Lower lobe of right lung (tissue), 2 donors: ENCODE data around the gene DNAH3. TPM values are rescaled to one million over a fixed set of nuclear protein-coding genes. Genes with fewer than 3 reads are reported as not detected.
"Not testable (repeated sequence)": the region's sequence is repeated elsewhere in the genome, so short reads cannot be mapped to it uniquely, and the experiment has no call there.

Experiments used
- ATAC-seq, 2 donors: fragments of 200-7000 bp; cut with Tn5 transposase; one replicate each; pipeline ENCODE4 v1.9.1; 2020 to 2022; ENCODE audit warnings: mild to moderate bottlenecking in 2 of 2, moderate library complexity in 2 of 2
- DNase-seq: peaks from one replicate; pipeline ENCODE4 v3.0.0-alpha.2; 2020
- H3K27ac ChIP-seq: fragments of 200-600 bp; one replicate; pipeline ENCODE4 v1.8.0; 2022
- H3K27me3 ChIP-seq: fragments of 200-600 bp; one replicate; pipeline ENCODE4 v1.8.0; 2022; ENCODE audit warnings: low read depth
- H3K36me3 ChIP-seq: fragments of 200-600 bp; one replicate; pipeline ENCODE4 v1.8.0; 2022; ENCODE audit warnings: mild to moderate bottlenecking
- H3K4me1 ChIP-seq: fragments of 200-600 bp; one replicate; pipeline ENCODE4 v1.8.0; 2022
- H3K4me3 ChIP-seq: fragments of 200-600 bp; one replicate; pipeline ENCODE4 v1.8.0; 2022; ENCODE audit warnings: mild to moderate bottlenecking
- H3K9me3 ChIP-seq: fragments of 200-600 bp; one replicate; pipeline ENCODE4 v1.8.0; 2022
- intact Hi-C: fragments of 100-400 bp; cut with DNase I; formaldehyde crosslinking; loops from one replicate; pipeline ENCODE4 v1.11.0; 2022
- long read RNA-seq: library from polyadenylated mRNA; unstranded; transcript quantifications from one replicate; pipeline ENCODE4 v2.0.0, GENCODE V29; 2021
- total RNA-seq: library from RNA; stranded (reverse); fragmentation: NEBNext Ultra II Directional; extraction: Animal tissue kit (Norgen Biotek cat#: 25700); gene quantifications from one replicate; pipeline ENCODE4 v1.2.1, GENCODE V29; 2021
- TF ChIP-seq, protein P1 (sequence below): fragments of 200-600 bp; IDR thresholded peaks from one replicate; pipeline ENCODE4 v1.8.0; 2022; ENCODE audit warnings: antibody characterized with exemption, mild to moderate bottlenecking
- donor health status: DM: no; HTN: yes; CAD: no; lungs with severe emphysema.

The DNAH3 gene, protein sequence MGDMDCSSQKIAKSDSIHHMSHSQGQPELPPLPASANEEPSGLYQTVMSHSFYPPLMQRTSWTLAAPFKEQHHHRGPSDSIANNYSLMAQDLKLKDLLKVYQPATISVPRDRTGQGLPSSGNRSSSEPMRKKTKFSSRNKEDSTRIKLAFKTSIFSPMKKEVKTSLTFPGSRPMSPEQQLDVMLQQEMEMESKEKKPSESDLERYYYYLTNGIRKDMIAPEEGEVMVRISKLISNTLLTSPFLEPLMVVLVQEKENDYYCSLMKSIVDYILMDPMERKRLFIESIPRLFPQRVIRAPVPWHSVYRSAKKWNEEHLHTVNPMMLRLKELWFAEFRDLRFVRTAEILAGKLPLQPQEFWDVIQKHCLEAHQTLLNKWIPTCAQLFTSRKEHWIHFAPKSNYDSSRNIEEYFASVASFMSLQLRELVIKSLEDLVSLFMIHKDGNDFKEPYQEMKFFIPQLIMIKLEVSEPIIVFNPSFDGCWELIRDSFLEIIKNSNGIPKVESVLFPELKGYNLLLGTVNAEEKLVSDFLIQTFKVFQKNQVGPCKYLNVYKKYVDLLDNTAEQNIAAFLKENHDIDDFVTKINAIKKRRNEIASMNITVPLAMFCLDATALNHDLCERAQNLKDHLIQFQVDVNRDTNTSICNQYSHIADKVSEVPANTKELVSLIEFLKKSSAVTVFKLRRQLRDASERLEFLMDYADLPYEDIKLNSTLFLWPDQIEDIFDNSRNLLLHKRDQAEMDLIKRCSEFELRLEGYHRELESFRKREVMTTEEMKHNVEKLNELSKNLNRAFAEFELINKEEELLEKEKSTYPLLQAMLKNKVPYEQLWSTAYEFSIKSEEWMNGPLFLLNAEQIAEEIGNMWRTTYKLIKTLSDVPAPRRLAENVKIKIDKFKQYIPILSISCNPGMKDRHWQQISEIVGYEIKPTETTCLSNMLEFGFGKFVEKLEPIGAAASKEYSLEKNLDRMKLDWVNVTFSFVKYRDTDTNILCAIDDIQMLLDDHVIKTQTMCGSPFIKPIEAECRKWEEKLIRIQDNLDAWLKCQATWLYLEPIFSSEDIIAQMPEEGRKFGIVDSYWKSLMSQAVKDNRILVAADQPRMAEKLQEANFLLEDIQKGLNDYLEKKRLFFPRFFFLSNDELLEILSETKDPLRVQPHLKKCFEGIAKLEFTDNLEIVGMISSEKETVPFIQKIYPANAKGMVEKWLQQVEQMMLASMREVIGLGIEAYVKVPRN (N-terminal part only)
- total RNA-seq, result 10.9 TPM
- long read RNA-seq, partial matches to known transcripts, result 2 of 6 reads
- long read RNA-seq, other reads (novel, unspliced or antisense), result 3 of 6 reads

DNA sequence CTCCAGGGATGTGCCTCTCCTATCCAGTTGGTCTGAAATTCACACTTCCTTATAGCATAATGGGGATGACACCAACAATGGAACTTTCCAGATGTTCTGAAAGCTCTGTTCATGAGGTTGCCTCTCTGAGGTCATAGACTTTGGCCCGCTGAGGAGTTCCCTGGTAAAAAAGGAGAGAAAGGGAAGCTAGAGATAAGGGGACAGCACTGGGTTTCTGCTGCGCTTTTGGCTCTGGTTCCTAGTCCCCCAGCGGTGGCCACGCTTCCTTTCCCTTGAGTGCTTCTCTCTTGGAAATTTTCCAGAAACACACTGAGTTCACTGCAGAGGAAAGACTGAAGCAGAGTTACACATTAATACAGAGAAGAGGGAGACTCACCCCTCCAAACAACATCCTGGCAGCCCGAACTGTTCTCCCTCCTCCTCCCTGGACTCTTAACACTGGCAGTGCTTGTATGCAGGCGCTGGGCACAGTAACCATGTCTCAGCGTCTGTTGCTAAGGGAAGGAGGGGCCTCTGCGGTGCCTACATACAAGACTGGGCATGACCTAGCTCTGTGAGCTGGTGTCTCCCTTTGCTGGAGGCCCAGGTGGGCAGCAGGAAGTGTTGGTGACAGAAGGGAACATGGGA, at the start of gene DNAH3:
Gene DNAH3, minus strand, starts transcription at position 472 of the 627 bp plus-strand sequence. CDS start 527 bp downstream, outside the sequence.
- ATAC-seq (peak; percentile 84 to 90), DNase-seq (peak; percentile 61)
- H3K27me3 ChIP-seq, result no peaks in the 10 kb centered on the region
- intact Hi-C loops, result no loop called here
- H3K36me3 ChIP-seq, result no peaks in the 10 kb centered on the region
- no peaks in the 10 kb centered on the region for H3K9me3 ChIP-seq
- peaks cover 10% of the 10 kb centered on the region for H3K4me1 ChIP-seq
- no peak within 1 kb of the TSS for H3K27ac ChIP-seq
- TF ChIP-seq, protein P1, sequence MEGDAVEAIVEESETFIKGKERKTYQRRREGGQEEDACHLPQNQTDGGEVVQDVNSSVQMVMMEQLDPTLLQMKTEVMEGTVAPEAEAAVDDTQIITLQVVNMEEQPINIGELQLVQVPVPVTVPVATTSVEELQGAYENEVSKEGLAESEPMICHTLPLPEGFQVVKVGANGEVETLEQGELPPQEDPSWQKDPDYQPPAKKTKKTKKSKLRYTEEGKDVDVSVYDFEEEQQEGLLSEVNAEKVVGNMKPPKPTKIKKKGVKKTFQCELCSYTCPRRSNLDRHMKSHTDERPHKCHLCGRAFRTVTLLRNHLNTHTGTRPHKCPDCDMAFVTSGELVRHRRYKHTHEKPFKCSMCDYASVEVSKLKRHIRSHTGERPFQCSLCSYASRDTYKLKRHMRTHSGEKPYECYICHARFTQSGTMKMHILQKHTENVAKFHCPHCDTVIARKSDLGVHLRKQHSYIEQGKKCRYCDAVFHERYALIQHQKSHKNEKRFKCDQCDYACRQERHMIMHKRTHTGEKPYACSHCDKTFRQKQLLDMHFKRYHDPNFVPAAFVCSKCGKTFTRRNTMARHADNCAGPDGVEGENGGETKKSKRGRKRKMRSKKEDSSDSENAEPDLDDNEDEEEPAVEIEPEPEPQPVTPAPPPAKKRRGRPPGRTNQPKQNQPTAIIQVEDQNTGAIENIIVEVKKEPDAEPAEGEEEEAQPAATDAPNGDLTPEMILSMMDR, result no peak
- no peak within 1 kb of the TSS for H3K4me3 ChIP-seq

DNA sequence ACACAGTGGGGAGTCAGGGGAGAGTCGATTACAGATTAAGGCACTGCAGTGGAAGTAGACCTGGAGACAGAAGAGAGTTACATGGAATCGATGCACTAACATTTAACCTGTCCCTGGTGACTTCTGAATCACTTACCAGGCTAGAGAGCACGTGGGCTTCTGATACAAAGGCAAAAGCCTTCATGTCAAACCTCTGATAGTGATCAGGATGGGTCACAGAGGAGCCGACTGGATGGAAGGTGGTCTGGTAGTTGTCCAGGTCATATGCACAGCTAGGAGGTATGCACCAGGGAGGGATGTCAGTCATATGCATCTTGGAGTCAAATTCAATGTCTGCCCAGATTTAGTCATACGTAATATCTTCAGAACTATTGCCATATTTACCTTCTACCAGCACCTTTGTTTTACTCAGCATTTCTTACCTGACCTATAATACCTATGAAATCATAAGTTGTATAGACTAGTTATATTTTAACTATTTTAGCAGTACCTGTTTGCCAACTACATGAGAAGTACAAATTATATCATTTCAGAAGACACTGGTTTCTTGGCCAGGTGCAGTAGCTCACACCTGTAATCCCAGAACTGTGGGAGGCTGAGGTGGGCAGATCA, 49.1 kb upstream of the DNAH3 start:
- no peaks in the 10 kb centered on the region for H3K36me3 ChIP-seq
- ATAC-seq, result no peak
- no peak for DNase-seq
- TF ChIP-seq, protein P1, result no peak
- no peak overlapping the region for H3K27ac ChIP-seq
- no peaks in the 10 kb centered on the region for H3K9me3 ChIP-seq
- no peak overlapping the region for H3K4me3 ChIP-seq
- H3K27me3 ChIP-seq, result no peaks in the 10 kb centered on the region
- H3K4me1 ChIP-seq, result no peaks in the 10 kb centered on the region
- intact Hi-C loops, result no loop called here

DNA sequence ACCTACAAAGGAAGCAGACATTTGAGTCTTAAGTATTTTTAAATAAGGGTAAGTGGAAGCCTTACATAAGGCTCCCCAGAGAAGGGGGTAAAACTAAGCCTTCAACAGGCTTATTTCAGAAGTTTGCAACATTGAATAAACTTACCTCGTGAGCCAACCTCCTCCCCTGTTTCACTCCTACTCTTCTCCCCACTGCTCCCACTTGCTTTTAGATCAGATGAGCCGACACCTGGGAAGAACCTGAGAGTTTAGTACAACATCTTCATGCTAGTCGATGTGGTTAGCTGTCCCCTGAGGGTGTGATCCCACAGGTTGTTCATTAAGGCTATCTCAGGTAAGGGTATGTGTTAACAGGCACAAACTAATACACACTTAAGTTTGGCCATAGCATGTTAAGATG, 47.0 kb upstream of the DNAH3 start:
- no peaks in the 10 kb centered on the region for H3K4me1 ChIP-seq
- H3K27ac ChIP-seq, result no peak overlapping the region
- ATAC-seq (no peak), DNase-seq (no peak)
- no peaks in the 10 kb centered on the region for H3K9me3 ChIP-seq
- no peaks in the 10 kb centered on the region for H3K27me3 ChIP-seq
- intact Hi-C loops, result no loop called here
- no peak overlapping the region for H3K4me3 ChIP-seq
- TF ChIP-seq, protein P1, result no peak
- no peaks in the 10 kb centered on the region for H3K36me3 ChIP-seq

DNA sequence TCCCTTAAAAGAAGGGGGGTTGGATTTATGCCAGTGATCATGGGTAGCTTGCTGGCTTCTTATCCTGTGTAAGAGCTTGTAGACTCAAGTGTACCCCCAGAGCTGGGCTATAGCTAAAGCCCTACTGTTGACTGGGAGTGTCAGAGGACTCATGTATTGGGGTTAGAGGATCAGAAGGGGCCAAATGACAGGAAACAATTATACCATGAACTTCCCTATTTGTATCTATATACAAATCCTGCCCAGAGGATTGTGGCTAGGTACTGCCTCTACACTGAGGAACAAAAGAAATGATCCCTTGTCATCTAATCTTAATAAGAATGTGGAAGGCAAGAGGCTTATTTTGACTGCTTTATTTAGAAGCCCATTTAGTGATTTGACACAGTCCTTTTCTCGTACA, 46.5 kb upstream of the DNAH3 start:
- Histone ChIP-seq H3K4me1 (no peaks in the 10 kb centered on the region), H3K27me3 (no peaks in the 10 kb centered on the region), H3K4me3 (no peak overlapping the region), H3K9me3 (no peaks in the 10 kb centered on the region), H3K27ac (no peak overlapping the region), H3K36me3 (no peaks in the 10 kb centered on the region)
- TF ChIP-seq, protein P1, result no peak
- ATAC-seq (no peak), DNase-seq (no peak)
- intact Hi-C loops, result no loop called here

DNA sequence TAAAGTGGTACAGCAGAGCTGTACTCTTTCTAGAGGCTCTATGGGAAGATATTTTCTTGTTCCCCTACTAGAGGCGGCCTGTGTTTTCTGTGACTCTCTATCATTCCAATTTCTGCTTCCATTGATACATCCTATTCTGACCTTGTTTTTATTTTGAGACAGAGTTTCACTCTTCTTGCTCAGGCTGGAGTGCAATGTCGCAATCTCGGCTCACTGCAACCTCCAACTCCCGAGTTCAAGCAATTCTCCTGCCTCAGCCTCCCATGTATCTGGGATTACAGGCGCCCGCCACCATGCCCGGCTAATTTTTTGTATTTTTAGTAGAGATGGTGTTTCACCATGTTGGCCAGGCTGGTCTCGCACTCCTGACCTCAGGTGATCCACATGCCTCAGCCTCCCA, 44.7 kb upstream of the DNAH3 start:
- DNase-seq, H3K9me3 ChIP-seq, H3K27ac ChIP-seq, intact Hi-C loops, H3K27me3 ChIP-seq, H3K36me3 ChIP-seq, H3K4me1 ChIP-seq, H3K4me3 ChIP-seq, ATAC-seq: not testable (repeated sequence)
